ENCODE data around the gene TLE7.

Gene TLE7

DNA sequence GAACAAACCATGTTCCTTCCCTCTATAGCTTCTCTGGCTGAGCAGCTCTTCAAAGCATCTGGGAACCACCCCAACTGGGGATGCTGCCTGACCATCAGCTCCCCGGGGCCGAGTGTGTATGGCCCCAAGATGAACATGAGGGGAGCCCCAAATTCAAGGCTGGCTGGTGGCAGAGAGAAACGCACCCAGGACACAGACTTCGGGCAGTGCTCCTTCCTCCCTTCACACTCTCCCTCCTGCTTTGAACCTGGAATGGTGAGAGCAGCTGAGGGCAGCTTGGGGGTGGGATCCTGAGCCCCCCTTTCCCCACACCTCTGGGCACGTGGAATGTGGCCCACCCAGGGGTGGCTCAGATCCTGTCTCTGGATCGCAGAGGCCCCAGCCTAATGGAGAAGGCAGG is 17.2 kb downstream of the TLE7 start:
- no peak for DNase-seq (ENCODE audit: low read depth, low spot score)
- no peak overlapping the region for H3K4me3 ChIP-seq (ENCODE audit: low read length)

DNA sequence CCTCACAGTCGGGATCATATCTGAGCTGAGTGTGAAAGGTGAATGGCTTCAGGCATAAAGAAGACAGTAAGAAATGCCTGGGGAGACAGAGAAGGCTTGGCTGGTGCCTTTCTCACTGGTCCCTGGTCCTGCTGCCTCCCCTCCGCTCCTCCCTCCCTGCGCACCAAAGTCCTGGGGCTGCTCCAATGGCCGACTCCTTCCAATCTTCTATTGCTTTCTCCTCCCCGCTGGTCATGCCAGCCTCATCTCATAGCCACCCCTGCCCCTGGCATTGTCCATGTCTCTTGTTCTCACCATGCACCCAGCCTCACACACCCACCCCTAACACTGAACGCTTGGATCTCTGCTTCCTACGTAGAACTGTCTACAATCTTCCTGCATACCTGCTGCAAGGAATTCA is 18.0 kb downstream of the TLE7 start:
- no peak overlapping the region for H3K4me3 ChIP-seq (ENCODE audit: low read length)
- DNase-seq (ENCODE audit: low read depth, low spot score): no peak

DNA sequence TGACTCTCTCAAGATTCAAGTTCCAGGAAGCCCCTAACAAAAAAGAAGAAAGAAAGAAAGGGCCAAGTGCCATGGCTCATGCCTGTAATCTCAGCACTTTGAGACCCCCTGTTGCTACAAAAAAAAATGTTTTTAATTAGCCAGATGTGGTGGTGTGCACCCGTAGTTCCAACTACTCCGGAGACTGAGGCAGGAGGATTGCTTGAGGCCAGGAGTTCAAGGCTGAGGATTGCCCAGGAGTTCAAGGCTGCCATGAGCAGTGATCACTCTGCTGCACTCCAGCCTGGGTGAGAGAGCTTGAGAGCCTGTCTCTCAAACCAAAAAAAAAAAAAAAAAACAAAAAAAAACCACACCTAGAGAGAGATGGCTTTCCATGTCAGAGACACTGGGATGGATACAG is 18.8 kb downstream of the TLE7 start:
- H3K4me3 ChIP-seq (ENCODE audit: low read length): no peak overlapping the region
- DNase-seq (ENCODE audit: low read depth, low spot score): no peak

DNA sequence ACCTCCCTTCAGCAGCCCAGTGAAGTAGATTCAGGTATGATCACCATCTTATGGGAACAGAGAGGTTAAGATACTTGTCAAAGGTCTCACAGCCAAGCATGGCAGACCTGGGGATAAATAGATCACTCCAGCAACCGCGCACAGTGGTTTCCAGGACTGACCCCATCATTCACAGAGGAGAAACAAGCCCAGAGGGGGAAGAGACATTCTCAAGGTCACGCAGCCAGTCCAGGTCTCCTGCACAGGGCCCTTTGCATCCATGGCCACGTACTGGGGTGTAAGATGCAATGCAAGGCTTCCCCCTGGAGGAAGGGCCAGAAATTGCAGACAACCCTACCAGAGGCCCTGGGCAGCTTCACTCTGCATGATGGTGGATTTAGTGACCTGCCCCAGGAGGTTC is 19.9 kb downstream of the TLE7 start:
- DNase-seq (ENCODE audit: low read depth, low spot score): no peak

DNA sequence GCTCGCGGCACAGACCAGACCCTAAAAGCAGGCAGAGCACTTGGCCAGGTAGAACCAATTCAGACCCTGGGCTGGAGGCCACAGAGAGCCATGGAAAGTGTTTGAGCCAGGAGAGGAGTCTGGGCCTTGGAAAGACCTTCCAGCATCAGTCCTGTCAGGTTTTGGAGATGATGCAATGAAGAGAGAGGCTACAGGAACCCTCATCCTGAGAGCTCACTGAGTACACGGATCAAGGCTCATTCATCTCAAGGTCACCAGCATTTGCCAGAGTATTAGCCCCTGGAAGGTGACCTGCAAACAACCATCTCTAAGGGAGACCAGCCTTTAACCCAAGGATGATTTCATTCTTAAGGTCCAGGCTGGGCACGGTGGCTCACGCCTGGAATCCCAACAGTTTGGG is 27.8 kb downstream of the TLE7 start:
- DNase-seq (ENCODE audit: low read depth, low spot score): no peak

More for the DNA sequence above, 19.9 kb downstream of the TLE7 start:
- H3K4me3 ChIP-seq (ENCODE audit: low read length): no peak overlapping the region

DNA sequence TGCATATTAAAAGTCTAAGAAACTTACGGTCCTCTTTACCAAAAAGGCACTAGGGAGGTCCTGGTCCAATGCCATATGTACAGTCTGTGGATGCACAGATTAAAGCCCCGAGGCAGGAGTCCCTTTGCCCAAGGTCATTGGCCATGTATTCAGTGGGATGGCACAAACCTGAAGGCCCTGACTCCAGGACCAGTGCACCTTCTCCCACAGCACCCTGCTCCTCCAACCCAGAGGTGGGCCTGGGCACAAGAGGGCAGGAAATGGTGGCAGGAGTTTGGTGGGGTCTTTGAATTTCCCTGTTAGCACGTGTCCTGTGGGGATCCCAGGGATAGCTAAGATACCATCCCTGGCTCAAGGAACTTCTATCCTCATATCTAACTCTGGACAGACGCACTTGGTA is 28.5 kb downstream of the TLE7 start:
- H3K4me3 ChIP-seq (ENCODE audit: low read length): no peak overlapping the region

More for the DNA sequence above, 27.8 kb downstream of the TLE7 start:
- H3K4me3 ChIP-seq (ENCODE audit: low read length): no peak overlapping the region

DNA sequence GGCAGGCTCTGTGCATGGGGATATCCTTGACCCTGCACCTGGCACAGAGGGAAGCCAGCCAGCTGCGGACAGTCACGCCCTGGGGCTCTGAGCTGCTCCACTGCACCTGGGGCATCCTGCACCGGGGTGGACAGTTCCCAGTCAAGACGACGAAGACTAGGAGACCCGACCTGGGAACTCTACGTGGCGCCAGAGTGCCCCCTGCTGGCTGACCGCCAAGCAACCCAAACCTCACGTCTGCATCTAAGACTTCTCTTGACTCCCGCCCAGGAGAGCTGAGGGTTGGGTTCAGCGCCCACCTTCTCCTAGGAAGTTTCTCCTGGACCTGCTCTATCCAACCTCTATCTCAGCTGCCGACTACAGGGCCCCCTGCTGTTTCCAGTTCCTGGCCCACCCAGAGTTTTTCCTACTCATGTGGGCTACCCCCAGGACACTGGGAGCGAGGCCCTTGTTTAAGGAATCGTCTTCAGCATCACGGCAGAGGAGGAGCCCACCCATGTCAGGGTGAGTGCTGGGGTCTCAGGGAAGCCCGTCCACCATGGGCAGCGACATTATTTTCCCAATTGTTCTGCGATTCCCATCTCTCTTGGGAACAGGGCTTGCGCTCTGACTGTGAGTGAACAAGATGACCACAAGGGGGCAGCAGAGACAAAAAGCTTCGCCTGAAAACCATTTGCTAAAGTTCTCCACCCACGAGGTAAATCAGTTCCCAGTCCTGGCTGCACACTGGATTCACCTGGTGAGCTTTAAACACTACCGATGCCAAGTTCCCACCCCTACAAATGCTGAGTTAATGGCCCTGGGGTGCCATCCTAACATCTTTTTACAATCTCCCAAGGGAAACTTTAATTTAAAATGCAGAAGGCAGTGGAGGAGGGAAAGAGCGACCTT is 29.3 kb downstream of the TLE7 start:
- no peak overlapping the region for H3K4me3 ChIP-seq (ENCODE audit: low read length)
- DNase-seq (ENCODE audit: low read depth, low spot score): peak; percentile 51

More for the DNA sequence above, 28.5 kb downstream of the TLE7 start:
- DNase-seq (ENCODE audit: low read depth, low spot score): no peak

DNA sequence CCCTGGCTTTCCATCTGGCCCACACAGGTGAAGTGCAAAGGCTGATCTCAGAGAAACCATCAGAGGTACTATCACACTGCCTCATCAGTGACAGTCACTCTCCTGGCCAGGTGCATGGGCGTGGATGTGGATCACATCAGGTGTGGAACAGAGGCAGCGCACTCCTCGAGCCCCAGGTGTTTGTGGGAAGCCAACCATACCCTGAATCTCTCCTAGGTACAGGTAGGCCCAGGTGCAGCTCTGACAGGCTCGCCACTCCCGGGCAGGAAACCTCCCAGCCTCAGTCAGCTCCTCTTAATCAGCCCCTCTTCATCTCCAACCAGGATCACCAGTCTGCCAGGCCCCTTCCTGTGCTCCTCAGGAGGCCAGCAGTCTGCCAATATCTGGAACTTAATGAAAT is 31.7 kb downstream of the TLE7 start:
- no peak for DNase-seq (ENCODE audit: low read depth, low spot score)
- no peak overlapping the region for H3K4me3 ChIP-seq (ENCODE audit: low read length)

DNA sequence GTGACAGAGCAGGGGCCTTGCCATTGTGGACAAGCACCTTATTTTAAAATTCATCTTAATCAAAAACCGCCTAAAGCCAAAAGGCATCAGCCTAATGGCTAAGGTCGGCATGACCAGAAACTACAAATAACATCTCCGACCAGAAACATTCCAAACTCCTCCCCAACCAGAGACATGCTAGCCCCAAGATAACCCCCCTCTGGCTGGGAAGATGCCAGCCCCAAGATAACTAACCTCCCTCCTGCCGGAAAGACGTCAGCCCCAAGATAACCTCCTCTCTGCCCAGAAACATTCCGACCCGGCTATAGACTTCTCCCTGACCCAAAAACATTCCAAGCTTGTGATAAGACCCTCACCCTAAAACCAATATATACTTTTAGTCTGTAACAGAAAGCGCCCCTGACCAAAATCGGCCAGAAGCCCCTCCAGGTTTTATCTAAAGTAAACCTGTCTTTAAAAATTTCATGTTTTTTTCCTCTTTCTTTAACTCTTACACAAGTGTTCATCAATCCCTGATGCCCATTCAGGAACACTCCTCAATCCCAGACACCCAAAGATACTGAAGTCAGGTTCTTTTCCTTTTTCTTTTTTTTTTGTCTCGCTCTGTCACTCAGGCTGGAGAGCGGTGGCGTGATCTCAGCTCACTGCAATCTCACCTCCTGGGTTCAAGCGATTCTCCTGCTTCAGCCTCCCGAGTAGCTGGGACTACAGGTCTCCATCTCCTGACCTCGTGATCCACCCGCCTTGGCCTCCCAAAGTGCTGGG is 32.7 kb downstream of the TLE7 start:
- no peak for DNase-seq (ENCODE audit: low read depth, low spot score)
- no peak overlapping the region for H3K4me3 ChIP-seq (ENCODE audit: low read length)

DNA sequence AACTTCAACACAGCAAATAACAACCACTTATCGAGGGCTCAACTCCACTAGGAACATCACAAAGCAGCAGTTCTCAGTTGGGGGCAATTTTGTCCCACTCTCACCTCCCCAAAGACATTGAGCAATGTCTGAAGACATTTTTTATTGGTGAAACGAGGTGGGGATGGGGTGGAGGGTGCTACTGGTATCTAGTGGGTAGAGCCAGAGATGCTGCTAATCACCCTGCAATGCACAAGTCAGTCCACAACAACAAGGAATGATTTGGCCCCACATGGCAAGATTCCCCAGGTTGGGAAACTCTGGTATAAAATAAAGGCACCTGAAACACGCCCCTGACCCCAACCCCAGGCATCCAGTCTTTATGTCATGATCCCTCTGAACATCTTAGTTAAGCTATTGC is 33.3 kb downstream of the TLE7 start:
- DNase-seq (ENCODE audit: low read depth, low spot score): no peak
- H3K4me3 ChIP-seq (ENCODE audit: low read length): no peak overlapping the region

DNA sequence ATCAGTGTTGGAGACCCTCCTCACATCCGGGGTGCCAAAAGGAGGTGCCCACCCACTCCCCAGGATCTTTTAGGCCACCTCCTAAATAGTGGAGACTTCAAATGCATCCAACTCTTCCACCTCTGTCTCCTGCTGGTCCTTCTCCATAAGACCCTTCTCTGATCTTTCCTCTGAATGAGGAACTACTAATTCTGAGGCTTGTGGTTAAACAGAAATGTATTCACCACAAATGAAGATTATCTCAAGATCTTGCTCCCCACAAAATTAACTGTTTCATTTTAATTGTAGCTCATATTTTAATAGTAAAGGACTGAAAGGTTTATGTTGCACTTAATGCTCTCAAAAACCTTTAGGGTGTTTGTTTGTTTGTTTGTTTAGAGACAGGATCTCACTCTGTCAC is 34.1 kb downstream of the TLE7 start:
- H3K4me3 ChIP-seq (ENCODE audit: low read length): no peak overlapping the region
- no peak for DNase-seq (ENCODE audit: low read depth, low spot score)

DNA sequence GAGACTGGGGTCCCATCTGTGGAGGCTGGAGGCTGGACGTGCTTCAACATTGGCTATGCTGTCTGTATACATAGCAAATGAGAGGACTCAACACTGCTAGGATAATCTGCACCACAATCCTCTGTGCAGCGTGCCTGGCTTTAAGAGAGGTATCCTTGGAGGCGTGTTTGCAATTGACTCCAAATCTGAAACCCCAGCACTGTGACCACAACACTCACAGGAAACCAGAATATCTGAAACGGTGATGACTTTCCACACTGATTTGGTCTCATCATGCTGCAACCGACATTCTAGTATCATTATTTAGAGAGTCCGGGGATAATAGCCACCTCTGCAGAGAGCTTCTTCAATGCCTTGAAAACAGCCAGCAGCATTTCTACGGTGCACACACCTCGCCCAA is 35.1 kb downstream of the TLE7 start:
- DNase-seq (ENCODE audit: low read depth, low spot score): no peak
- no peak overlapping the region for H3K4me3 ChIP-seq (ENCODE audit: low read length)

DNA sequence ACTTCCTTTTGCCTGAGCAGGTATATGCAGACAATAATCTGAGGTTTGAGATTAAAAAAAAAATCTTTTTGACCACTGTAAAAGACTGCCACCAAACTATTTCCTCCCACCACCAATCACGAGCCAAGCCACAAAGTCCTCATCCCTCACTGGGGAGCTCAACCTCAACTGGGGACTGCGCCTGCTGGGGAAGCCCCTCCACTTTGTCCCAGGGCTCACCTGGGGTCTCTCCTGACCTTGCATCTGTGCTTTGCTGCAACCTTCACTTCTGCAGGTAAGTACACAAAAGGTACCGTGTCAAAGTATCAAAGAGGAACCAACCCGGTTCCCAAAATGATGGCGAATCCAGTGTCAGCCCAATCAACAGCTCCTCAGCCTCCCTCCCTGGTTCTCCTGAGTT is 35.5 kb downstream of the TLE7 start:
- H3K4me3 ChIP-seq (ENCODE audit: low read length): no peak overlapping the region
- DNase-seq (ENCODE audit: low read depth, low spot score): no peak

DNA sequence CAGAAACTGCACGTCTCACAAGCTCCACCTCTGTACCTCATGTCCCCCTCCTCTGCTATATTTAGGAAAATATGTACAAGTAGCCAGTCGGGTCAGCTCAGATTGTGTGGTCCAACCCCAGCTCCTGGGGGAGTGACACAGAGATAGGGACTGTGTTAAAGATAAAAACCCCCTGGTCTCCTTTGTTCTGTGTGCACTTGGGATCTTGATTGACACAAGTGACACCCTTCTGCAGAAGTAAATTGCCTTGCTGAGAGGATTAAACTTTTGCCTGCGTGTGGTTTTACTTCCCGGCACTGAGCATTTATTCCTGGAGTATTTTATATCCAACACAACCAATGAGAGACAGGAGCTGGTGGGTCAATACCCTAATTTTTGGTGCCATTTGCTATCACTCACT is 37.5 kb downstream of the TLE7 start:
- no peak overlapping the region for H3K4me3 ChIP-seq (ENCODE audit: low read length)
- no peak for DNase-seq (ENCODE audit: low read depth, low spot score)

DNA sequence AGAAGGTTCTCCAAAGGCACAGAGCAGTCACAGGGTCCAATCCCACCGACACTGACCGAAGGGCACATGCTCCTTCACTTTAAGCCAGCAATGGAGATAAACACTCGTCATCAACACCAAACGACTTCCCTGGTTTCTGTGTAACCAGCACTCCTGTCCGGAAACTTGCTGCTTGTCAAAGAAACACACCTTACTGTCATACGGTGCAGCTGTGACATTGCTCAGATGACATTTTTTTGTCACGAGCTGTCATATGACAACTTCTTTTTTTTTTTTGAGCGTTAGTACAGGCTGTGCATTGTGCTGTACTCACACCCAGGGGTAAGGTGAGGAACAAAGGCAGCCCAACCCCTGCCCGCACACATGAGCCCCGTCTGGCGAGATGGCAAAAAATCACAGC is 39.2 kb downstream of the TLE7 start:
- DNase-seq (ENCODE audit: low read depth, low spot score): no peak
- H3K4me3 ChIP-seq (ENCODE audit: low read length): no peak overlapping the region

DNA sequence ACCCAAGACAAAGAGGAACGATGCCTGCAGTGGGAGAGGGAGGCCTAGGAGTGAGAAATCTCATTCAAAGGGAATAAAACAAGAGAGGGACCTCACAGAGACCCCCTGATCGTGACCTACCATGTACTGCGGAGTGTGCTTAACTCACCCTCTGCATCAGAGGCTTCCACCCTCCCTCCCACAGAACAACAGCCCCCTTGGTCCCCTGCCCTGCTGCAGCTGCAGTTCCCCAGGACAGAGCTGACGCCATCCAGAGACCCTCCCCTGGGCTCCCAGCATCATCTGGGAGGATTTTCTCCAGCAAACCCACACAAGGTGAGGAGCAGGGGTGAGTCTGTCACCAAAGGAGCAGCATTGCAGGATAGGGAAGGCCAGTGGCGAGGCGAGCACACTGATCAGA is 39.8 kb downstream of the TLE7 start:
- H3K4me3 ChIP-seq (ENCODE audit: low read length): no peak overlapping the region
- no peak for DNase-seq (ENCODE audit: low read depth, low spot score)

DNA sequence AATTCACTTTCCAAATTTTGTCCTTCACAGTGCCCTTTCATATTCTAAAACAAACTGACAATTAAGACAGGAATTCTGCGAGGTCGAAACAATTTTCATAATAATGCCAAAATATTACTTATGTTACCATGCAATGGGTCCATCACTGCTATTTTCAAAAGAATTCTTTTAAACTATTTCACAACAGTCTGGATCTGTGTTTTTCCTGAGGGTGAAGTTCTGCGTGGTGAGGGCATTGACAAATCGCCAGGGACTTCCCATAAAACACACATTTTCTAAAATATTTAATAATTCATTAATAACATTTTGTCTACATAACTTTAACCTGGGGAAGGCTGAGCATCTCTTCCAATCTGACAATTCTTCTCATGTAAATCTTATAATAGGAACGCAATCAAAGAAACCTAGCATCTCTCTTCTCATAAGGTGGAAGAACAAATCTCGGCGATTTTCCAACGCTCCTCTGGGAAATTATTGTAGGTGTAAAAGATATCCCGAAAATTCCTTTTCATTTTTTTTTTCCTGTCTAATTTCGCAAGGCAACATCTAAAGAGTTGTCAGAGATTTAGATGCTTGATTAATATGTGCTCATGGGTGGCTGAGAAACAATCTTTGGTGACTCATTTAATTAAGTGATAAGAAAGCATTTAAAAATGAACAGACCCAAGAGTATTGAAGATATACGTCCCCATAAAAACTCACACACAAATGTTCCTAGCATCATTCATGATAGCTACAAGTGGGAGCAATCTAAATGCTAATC is 41.9 kb downstream of the TLE7 start:
- no peak for DNase-seq (ENCODE audit: low read depth, low spot score)

DNA sequence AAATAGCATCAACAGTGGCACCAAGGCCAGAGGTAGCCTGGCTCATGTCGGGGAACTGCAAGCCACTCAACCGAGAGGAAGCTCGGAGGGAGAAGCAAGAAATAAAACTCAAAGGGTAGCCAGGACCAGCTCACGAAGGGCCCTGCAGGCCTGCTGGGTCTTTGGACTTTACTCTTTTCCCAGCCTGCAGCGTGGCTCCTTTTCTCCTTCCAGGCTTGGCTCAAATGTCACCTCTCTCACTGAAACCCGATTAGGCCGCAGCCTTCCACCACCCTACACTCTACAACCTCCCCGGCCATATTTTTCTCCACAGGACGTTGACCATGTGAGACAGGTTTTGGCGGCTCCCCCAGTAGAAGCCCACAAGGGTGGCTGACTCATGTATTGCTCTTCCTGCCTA is 45.3 kb downstream of the TLE7 start:
- no peak overlapping the region for H3K4me3 ChIP-seq (ENCODE audit: low read length)
- DNase-seq (ENCODE audit: low read depth, low spot score): no peak

More for the DNA sequence above, 41.9 kb downstream of the TLE7 start:
- H3K4me3 ChIP-seq (ENCODE audit: low read length): no peak overlapping the region

DNA sequence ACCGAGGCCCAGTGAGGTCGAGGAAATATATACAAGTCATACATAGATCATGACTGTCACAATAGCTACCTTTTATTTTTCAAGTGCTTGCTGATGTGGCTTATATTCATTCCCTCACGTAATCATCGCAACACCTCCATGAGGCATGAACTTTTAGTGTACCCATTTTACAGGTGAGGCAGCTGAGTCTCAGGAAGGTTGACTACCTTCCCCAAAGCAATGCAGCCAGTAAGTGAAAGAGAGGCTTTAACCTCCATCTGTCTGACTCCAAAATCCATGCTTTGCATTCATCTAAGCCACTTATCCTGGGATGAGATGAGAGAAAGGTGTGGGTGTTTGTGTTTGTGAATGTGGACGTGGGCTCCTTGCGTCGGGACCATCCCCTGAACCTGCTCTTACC is 52.5 kb downstream of the TLE7 start:
- no peak for DNase-seq (ENCODE audit: low read depth, low spot score)

More for the DNA sequence above, 52.5 kb downstream of the TLE7 start:
- no peak overlapping the region for H3K4me3 ChIP-seq (ENCODE audit: low read length)

Measured in Jurkat, Clone E6-1 (cell line).